Transverse colon (tissue), 4 donors: Measurements from ENCODE around the gene ZNF835. TPM values are rescaled to one million over a fixed set of nuclear protein-coding genes. Genes with fewer than 3 reads are reported as not detected.

Experiments used
- DNase-seq: peaks from one replicate; pipeline ENCODE4 v3.0.0-alpha.2; 2019
- H3K27ac ChIP-seq, 4 donors: fragments of 200-600 bp; sonication (generic); 2 replicates each; pipeline ENCODE4 v1.5.1; 2016 to 2018; ENCODE audit warnings: inconsistent platforms in 4 of 4
- H3K27me3 ChIP-seq: fragments of 200-600 bp; sonication (generic); 2 replicates; pipeline ENCODE4 v1.5.1; 2017; ENCODE audit warnings: inconsistent platforms
- H3K36me3 ChIP-seq, 4 donors: fragments of 200-600 bp; sonication (generic); 2 replicates each; pipeline ENCODE4 v1.5.1; 2017 to 2019; ENCODE audit warnings: inconsistent platforms in 4 of 4
- H3K4me1 ChIP-seq, 4 donors: fragments of 200-600 bp; sonication (generic); 2 replicates each; pipeline ENCODE4 v1.5.1; 2017 to 2020; ENCODE audit warnings: inconsistent platforms in 4 of 4
- H3K4me3 ChIP-seq, 4 donors: fragments of 200-600 bp; sonication (generic); 1 replicate in 1 of 4; 2 replicates in 3 of 4; pipeline versions ENCODE4 v1.5.1 to v1.6.1; 2017 to 2019; ENCODE audit warnings: inconsistent platforms in 4 of 4
- H3K9me3 ChIP-seq, 2 donors: fragments of 200-600 bp; sonication (generic); 2 replicates each; pipeline ENCODE4 v1.5.1; 2017 to 2019; ENCODE audit warnings: inconsistent platforms in 2 of 2
- CTCF ChIP-seq, 5 experiments: fragments of 200-600 bp in 3 of 5; fragments of 450-650 bp in 2 of 5; sonication (generic) in 3 of 5; IDR thresholded peaks; 1 replicate in 2 of 5; 2 replicates in 3 of 5; pipeline ENCODE4 v1.5.1; 2016 to 2017; ENCODE audit warnings: antibody characterized with exemption in 5 of 5, inconsistent platforms in 3 of 5, mild to moderate bottlenecking in 2 of 5, moderate library complexity in 1 of 5
- EP300 ChIP-seq: sonication (generic); formaldehyde crosslinking; IDR thresholded peaks from one replicate; pipeline ENCODE4 v1.6.1; 2017; ENCODE audit warnings: antibody characterized with exemption, low read depth
- POLR2A ChIP-seq: fragments of 450-650 bp; IDR thresholded peaks from one replicate; pipeline ENCODE4 v1.6.1; 2016; ENCODE audit warnings: antibody characterized with exemption, mild to moderate bottlenecking, moderate library complexity
- POLR2AphosphoS5 ChIP-seq, 3 donors: sonication (generic); formaldehyde crosslinking; IDR thresholded peaks; one replicate each; pipeline ENCODE4 v1.6.1; 2016; ENCODE audit warnings: antibody characterized with exemption in 3 of 3
- WGBS, 2 donors: methylation state at CpG; one replicate each; pipeline ENCODE4 v1.1.5; 2018; ENCODE audit warnings: low coverage in 1 of 2; 5-methylcytosine and 5-hydroxymethylcytosine counted together
- in situ Hi-C, 4 donors: fragments of 200-750 bp; cut with MboI; loops; one replicate each; pipeline versions ENCODE4 v1.15.0 to v1.15.1; 2017; ENCODE audit warnings: low sequenced_read_pairs in 3 of 4, low pct_ligation_motif_present in 1 of 4, low pct_unique_long_range_greater_than_20kb in 1 of 4
- intact Hi-C: fragments of 100-400 bp; cut with DNase I; formaldehyde crosslinking; loops from one replicate; pipeline ENCODE4 v1.15.1; 2023; ENCODE audit warnings: low total_unique reads
- total RNA-seq, 4 donors: library from RNA; depleted of rRNA; stranded (reverse); fragments of >200 nt; gene quantifications; one replicate each; pipeline ENCODE4 v1.1.0, GENCODE V29; 2016

ZNF835 gene
- total RNA-seq, 4 donors from 2014 or later: 0.37 to 2.2 (median 1.4) TPM; not detected in 1

GRCh38 chr19:56699552-56699951 lies 28.0 kb upstream of the ZNF835 start:
- H3K4me3 ChIP-seq: no peak overlapping the region
- no peaks in the 10 kb centered on the region for H3K27me3 ChIP-seq
- H3K4me1 ChIP-seq: no peaks in the 10 kb centered on the region
- peaks cover 3 to 9% of the 10 kb centered on the region in 2 donors for H3K9me3 ChIP-seq
- DNase-seq: no peak
- intact Hi-C loops: no loop called here
- WGBS, 2 donors: 71 to 75% methylated on average over 3 of the region's 3 CpGs
- H3K36me3 ChIP-seq: no peaks in the 10 kb centered on the region
- in situ Hi-C loops: no loop called here
- TF ChIP-seq POLR2A (no peak), POLR2AphosphoS5 (IDR thresholded peaks at IDR 0.05) (no peak), EP300 (no peak), CTCF (IDR thresholded peaks at IDR 0.05) (no peak)
- no peak overlapping the region for H3K27ac ChIP-seq

- in situ Hi-C loops: no loop called here
These were observed 20.8 kb upstream of the ZNF835 start for GRCh38 chr19:56692206-56692895.

DNA sequence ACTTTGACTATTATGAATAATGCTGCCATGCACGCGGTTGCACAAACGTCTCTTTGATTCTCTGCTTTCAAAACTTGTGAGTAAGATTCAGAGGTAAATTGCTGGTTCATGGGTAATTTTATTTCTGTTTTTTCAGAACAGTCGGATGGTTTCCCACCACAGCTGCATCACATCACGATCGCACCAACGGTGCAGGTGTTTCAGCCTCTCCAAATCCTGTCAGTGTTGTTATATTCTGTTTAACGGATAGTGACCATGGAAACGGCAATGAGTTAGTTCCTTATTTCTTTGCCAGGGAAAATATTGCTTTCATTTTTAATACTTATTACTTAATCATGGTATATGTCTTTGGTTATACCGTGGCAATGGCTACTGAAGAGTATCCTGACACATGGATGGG lies 19.1 kb upstream of the ZNF835 start:
- no peak for TF ChIP-seq POLR2AphosphoS5 (IDR thresholded peaks at IDR 0.05)
- 62 to 64% methylated on average over 9 to 10 of the region's 10 CpGs for WGBS, 2 donors
- H3K36me3 ChIP-seq: no peaks in the 10 kb centered on the region
- no peak overlapping the region for H3K4me3 ChIP-seq
- no peak for DNase-seq
- H3K27me3 ChIP-seq: no peaks in the 10 kb centered on the region
- H3K4me1 ChIP-seq: no peaks in the 10 kb centered on the region
- H3K9me3 ChIP-seq: no peaks in the 10 kb centered on the region
- in situ Hi-C loops: no loop called here
- H3K27ac ChIP-seq: no peak overlapping the region
- intact Hi-C loops: no loop called here

More at GRCh38 chr19:56692206-56692895, 20.8 kb upstream of the ZNF835 start:
- Histone ChIP-seq H3K9me3 (no peaks in the 10 kb centered on the region), H3K27ac (no peak overlapping the region), H3K4me3 (no peak overlapping the region), H3K4me1 (no peaks in the 10 kb centered on the region), H3K36me3 (no peaks in the 10 kb centered on the region), H3K27me3 (no peaks in the 10 kb centered on the region)
- DNase-seq: no peak
- 68 to 88% methylated on average over 5 to 8 of the region's 8 CpGs for WGBS, 2 donors
- intact Hi-C loops: no loop called here
- no peak for TF ChIP-seq POLR2AphosphoS5 (IDR thresholded peaks at IDR 0.05)
- no peak for TF ChIP-seq EP300
- no peak for TF ChIP-seq CTCF (IDR thresholded peaks at IDR 0.05)
- TF ChIP-seq POLR2A: no peak

- intact Hi-C loops (no loop called here), in situ Hi-C loops (no loop called here)
- Histone ChIP-seq H3K27me3 (no peaks in the 10 kb centered on the region), H3K4me3 (no peak overlapping the region), H3K36me3 (no peaks in the 10 kb centered on the region), H3K27ac (no peak overlapping the region), H3K9me3 (no peaks in the 10 kb centered on the region), H3K4me1 (no peaks in the 10 kb centered on the region)
- no peak for DNase-seq
- no peak for TF ChIP-seq POLR2A
- TF ChIP-seq POLR2AphosphoS5 (IDR thresholded peaks at IDR 0.05): no peak
- no peak for TF ChIP-seq CTCF (IDR thresholded peaks at IDR 0.05)
- no peak for TF ChIP-seq EP300
- WGBS, 2 donors: 74 to 81% methylated on average over 6 to 10 of the region's 10 CpGs
These were observed 17.6 kb upstream of the ZNF835 start for GRCh38 chr19:56689198-56689597.

DNA sequence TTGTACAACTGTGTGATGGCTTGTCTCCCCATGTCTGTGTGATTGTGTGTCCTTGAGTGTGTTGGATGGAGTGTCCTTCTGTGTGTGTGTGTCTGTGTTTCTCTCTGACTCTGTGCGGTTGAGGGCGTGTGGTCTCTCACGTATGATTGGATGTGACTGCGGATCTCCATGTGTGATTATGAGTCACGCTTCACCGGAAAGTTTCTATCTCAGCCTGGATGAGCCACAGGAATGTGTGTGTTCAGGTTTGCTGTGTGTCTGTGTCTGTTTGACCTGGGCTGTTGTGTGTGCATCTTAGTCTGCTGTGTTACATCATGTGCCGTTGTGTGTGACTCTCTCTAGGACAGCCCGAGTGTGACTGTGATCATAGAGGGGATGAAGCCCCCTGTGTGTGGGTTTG lies 15.5 kb upstream of the ZNF835 start:
- Histone ChIP-seq H3K36me3 (no peaks in the 10 kb centered on the region), H3K27ac (no peak overlapping the region), H3K27me3 (no peaks in the 10 kb centered on the region), H3K4me1 (no peaks in the 10 kb centered on the region), H3K4me3 (no peak overlapping the region), H3K9me3 (no peaks in the 10 kb centered on the region)
- WGBS, 2 donors: 60 to 87% methylated on average over 1 to 8 of the region's 8 CpGs
- in situ Hi-C loops (no loop called here), intact Hi-C loops (no loop called here)
- TF ChIP-seq EP300 (no peak), POLR2A (no peak), CTCF (IDR thresholded peaks at IDR 0.05) (no peak), POLR2AphosphoS5 (IDR thresholded peaks at IDR 0.05) (no peak)
- DNase-seq: no peak
